Activated CD8-positive, alpha-beta memory T cell treated with anti-CD3 and anti-CD28 coated beads, Interleukin-2, amount 50 U/mL, for 24 hours (primary cell): ENCODE data around the gene DTNB.
"Not testable (repeated sequence)": the region's sequence is repeated elsewhere in the genome, so short reads cannot be mapped to it uniquely, and the experiment has no call there.

ENCODE experiments used
- DNase-seq: peaks from one replicate; pipeline ENCODE4 v3.0.0-alpha.2; 2020; ENCODE audit errors: extremely low read depth

DTNB gene

GRCh38 chr2:25544445-25544844 is 128.9 kb downstream of the DTNB start:
- no peak for DNase-seq

DNA sequence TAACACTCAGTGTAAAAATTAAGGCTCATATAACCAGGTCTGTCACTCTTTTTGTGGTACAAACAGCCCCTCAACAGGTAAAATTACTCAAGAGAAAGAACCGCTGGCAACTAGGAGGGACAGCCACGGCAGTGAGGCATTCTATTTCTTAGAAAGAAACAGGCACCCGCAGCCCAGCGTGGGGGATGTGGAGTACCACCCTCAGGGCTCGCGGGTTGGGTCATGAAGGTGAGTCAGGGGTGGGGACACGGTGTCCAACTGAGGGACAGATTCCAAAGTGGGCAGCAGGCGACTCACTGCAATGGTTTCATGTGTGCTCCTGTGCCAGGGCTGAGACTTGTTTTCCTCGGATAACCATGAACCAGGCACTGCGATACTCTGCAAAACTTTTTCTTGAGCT is 129.4 kb downstream of the DTNB start:
- DNase-seq: no peak

DNA sequence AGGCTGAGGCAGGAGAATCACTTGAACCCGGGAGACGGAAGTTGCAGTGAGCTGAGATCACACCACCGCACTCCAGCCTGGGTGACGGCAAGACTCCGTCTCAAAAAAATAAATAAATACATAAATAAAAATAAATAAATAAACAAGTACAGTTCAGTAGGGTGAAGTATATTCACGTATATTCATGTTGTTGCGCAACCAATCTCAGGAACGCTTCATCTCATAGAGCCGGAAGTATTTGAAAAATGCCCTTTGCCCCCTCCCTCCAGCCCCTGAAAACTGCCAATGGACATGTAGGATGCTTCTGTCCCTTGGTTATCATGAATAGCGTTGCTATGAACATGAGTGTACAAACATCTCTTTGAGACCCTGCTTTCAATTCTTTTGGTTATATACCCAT is 132.0 kb downstream of the DTNB start:
- DNase-seq: no peak

- no peak for DNase-seq
Measured at GRCh38 chr2:25539136-25539535, 134.2 kb downstream of the DTNB start.

- DNase-seq: no peak
Measured at GRCh38 chr2:25537526-25537925, 135.9 kb downstream of the DTNB start.

GRCh38 chr2:25535411-25536289 is 137.7 kb downstream of the DTNB start:
- DNase-seq: not testable (repeated sequence)

- not testable (repeated sequence) for DNase-seq
Measured at GRCh38 chr2:25534937-25535336, 138.4 kb downstream of the DTNB start.

DNA sequence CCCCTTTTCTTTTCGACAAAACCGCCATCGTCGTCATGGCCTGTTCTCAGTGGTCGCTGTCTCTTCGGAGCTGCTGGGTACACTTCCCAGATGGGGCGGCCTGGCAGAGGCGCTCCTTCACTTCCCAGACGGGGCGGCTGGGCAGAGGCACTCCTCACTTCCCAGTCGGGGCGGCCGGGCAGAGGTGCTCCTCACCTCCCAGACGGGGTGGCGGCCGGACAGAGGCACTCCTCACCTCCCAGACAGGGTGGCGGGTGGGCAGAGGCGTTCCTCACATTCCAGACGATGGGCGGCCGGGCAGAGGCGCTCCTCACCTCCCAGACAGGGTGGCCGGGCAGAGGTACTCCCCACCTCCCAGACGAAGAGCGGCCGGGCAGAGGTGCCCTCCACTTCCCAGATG is 138.9 kb downstream of the DTNB start:
- no peak for DNase-seq

- DNase-seq: not testable (repeated sequence)
Measured at GRCh38 chr2:25533771-25534170, 139.6 kb downstream of the DTNB start.

GRCh38 chr2:25532521-25532920 is 140.9 kb downstream of the DTNB start:
- DNase-seq: no peak

DNA sequence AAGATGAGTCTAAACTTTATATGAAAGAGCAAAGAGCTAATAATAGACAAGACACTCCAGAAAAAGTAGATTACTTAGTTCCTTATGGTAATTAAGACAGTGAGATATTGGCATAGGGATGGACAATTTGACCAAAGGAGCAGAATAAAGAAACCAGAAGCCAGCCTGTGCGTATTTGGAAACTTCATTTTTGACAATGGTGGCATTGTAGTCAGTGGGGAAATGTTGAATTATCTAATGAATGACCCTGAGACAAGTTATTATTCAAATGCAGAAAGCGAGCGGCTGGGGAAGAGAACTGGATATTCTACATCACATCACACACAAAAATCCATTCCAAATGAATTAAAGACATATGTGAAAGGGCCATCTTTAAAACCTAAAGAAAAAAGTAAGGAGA is 144.3 kb downstream of the DTNB start:
- no peak for DNase-seq

- DNase-seq: no peak
Measured at GRCh38 chr2:25528173-25528572, 145.2 kb downstream of the DTNB start.

DNA sequence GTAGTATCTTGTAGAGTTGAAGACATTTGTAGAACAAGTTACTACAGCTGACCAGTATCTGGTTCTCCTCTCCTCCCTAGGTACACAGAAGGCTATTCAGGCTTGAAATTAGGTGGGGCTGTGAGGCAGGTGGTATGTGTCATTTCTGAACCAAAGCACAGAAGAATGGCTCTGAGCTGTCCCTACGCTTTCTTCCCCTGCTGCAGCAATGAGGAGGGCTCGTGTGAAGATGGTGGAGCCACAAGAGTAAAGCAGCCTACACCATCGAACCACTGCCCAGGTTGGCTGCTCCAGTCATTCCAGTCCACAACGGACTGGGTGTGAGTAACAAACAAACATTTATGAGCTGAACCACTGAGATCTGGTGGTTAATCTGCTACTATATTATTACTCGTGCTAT is 148.9 kb downstream of the DTNB start:
- DNase-seq: no peak

- no peak for DNase-seq
Measured at GRCh38 chr2:25523060-25523459, 150.3 kb downstream of the DTNB start.

- DNase-seq: peak; percentile 2
Measured at GRCh38 chr2:25521665-25522387, 151.6 kb downstream of the DTNB start.

GRCh38 chr2:25521126-25521525 is 152.3 kb downstream of the DTNB start:
- DNase-seq: no peak

DNA sequence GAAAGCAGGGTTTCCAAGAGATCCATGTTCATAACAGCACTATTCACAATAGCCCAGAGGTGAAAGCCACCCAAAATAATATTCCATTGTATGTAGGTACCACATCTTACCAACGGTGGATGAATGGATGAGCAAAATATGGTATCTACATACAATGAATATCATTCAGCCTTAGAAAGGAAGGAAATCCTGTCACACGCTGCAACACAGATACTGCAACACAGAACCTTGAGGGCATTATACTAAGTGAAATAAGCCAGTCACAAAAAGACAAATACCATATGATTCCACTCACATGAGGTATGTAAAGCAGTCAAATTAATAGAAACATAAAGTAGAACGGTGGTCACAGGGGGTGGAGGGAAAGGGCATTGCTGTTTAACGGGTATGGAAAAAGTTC is 155.7 kb downstream of the DTNB start:
- no peak for DNase-seq

DNA sequence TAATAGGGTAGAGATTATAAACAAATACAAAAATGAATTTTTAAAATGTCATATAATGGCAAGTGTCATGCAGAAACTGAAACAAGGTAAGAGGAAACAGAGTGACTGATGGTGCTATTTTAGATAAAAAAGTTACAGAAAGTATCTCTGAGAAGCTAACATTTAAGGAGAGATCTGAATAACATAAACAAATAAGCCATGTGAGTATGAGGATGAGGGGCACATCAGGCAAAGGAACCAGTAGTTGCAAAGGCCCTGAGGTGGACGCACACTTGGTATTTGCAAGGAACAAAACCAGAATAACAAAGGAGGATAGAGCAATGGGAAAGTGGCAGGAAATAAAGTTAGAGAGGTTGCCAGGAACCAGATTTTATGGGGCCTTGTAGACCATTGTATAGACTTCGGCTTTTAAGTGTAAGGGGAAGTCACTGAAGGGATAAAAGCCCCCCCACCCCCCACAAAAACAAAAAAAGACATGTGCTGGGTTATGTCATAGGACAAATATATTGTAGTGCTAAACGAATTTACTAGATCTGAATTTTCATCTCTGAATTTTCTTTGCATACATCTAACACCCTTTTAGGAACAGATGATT is 159.2 kb downstream of the DTNB start:
- DNase-seq: no peak

DNA sequence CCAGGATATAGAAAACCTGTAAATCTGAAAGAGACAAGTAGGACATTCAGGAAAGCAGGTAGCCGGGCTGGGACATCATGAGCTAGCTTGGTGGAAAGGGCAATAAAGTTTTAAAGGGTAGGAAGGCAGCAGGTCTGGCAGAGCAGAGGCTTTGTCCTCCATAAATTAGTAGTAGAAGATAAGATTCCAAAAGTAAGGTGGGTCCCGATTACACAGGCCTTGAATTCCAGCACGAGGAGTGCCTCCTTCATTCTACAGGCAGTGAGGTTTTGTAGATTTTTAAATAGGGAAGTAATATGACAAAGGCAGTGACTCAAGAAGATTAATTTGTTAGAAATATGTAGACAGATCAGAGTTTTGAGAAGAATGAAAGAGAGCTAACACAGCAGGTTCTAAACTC is 160.7 kb downstream of the DTNB start:
- no peak for DNase-seq

DNA sequence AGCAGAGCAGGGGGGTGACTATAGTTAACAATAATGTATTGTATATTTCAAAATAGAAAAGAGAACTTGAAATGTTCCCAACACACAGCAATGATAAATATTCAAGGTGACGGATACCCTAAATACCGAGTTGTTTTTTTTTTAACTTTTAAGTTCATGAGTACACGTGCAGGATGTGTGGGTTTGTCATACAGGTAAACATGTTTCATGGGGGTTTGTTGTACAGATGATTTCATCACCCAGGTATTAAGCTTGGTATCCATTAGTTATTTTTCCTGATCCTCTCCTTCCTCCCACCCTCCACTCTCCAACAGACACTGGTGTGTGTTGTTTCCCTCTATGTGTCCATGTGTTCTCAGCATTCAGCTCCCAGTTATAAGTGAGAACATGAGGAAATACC is 167.2 kb downstream of the DTNB start:
- DNase-seq: no peak

DNA sequence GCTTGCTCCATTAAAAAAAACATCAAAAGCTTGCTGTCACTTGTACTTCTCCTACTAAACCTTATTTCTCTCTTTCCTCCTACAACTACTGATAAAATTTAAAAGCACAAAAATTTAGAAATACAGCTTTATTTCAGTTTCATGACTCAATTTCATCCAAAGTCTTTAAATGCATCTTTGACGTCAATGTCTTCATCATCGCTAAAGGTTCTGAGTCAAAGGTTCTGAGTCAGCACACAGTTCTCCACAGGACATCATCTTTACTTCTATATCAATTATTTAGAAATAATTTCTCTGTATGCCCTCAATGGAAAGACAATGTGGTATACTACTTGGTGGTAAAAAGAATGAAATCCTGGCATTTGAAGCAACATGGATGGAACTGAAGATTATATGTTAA is 167.8 kb downstream of the DTNB start:
- no peak for DNase-seq

DNA sequence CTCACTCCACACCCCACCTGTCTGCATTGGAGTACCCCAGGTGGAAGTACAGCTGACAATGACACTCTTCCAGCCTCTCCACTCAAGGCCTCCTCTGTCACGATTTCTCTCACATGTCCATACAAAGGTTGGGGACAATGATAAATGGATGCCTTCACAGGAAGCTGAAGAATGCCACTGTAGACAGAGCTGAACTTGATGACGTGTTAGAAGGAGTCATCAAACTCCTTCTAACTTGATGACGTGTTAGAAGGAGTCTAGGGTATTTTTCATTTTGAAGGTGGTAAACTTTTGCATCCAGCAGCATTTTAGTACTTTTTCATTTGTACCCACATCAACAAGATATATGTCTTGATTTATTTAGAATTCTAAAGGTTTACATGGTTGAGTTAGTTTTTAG is 168.2 kb downstream of the DTNB start:
- DNase-seq: no peak

DNA sequence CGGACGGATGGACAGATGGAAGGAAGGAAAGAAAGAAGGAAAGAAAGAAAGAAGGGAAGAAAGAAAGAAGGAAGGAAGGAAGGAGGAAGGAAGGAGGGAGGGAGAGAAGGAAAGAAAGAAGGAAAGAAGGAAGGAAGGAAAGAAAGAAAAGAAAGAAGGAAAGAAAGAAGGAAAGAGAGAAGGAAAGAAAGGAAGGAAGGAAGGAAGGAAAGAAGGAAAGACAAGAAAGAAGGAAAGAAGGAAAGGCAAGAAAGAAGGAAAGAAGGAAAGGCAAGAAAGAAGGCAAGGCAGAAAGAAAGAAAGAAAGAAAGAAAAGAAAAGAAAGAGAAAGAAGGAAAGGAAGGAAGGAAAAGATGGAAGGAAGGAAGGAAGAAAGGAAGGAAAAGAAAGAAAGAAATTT is 169.1 kb downstream of the DTNB start:
- no peak for DNase-seq
